Naive thymus-derived CD8-positive, alpha-beta T cell (primary cell): Measurements from ENCODE around the gene MRNIP. TPM values are rescaled to one million over a fixed set of nuclear protein-coding genes. Genes with fewer than 3 reads are reported as not detected.

Experiments used
- ATAC-seq, 2 donors: fragments of 150-1000 bp; cut with Tn5 transposase in 1 of 2; sonication (Bioruptor Pico), chemical (Tn5 transposase) in 1 of 2; 1 replicate in 1 of 2; 2 replicates in 1 of 2; pipeline ENCODE4 v1.10.0; 2021; ENCODE audit warnings: mild to moderate bottlenecking in 2 of 2, moderate library complexity in 2 of 2
- POLR2A ChIA-PET: fragments of 350-600 bp; sonication (Branson Sonifier 250); formaldehyde crosslinking; loops from one replicate; lab custom pipeline; 2021; ENCODE audit warnings: antibody characterized with exemption; lab: Charles Lee
- DNase-seq, 10 donors: peaks; one replicate each; pipeline versions ENCODE4 v3.0.0 to v3.0.0-alpha.2; 2020 to 2022
- H3K27ac Mint-ChIP-seq, 10 donors: one replicate each; pipeline ENCODE4 v1.8.0; 2020 to 2022; ENCODE audit warnings: mild to moderate bottlenecking in 10 of 10, mixed read lengths in 10 of 10, moderate library complexity in 4 of 10, inconsistent platforms in 1 of 10
- H3K27me3 Mint-ChIP-seq, 5 donors: one replicate each; pipeline ENCODE4 v1.8.0; 2021 to 2022; ENCODE audit warnings: mixed read lengths in 5 of 5
- H3K36me3 Mint-ChIP-seq, 3 donors: one replicate each; pipeline ENCODE4 v1.8.0; 2020 to 2022; ENCODE audit warnings: mixed read lengths in 3 of 3, mild to moderate bottlenecking in 2 of 3, inconsistent platforms in 1 of 3
- H3K4me1 Mint-ChIP-seq, 4 donors: one replicate each; pipeline ENCODE4 v1.8.0; 2021 to 2022; ENCODE audit warnings: mixed read lengths in 4 of 4
- H3K4me3 Mint-ChIP-seq, 10 donors: one replicate each; pipeline ENCODE4 v1.8.0; 2020 to 2022; ENCODE audit warnings: mild to moderate bottlenecking in 10 of 10, mixed read lengths in 10 of 10, moderate library complexity in 6 of 10, inconsistent platforms in 1 of 10
- H3K9me3 Mint-ChIP-seq, 9 donors: one replicate each; pipeline ENCODE4 v1.8.0; 2020 to 2022; ENCODE audit warnings: mixed read lengths in 9 of 9, mild to moderate bottlenecking in 3 of 9, inconsistent platforms in 1 of 9, moderate library complexity in 1 of 9
- polyA plus RNA-seq, 3 donors: library from polyadenylated mRNA; unstranded; fragments of 300-500 nt; fragmentation: Illumina TruSeq; gene quantifications; one replicate each; pipeline ENCODE4 v1.2.3, GENCODE V29; 2021
- total RNA-seq, 8 experiments: library from RNA in 2 of 8; stranded (reverse) in 2 of 8; gene quantifications; one replicate each; pipeline ENCODE4 v1.2.3 and lab custom pipeline; 2021 to 2026

MRNIP gene
- total and polyA plus RNA-seq, 5 experiments from 2014 or later: 13.6 to 122 (median 18.5) TPM

- Mint-ChIP-seq H3K9me3 (no peaks in the 10 kb centered on the region), H3K27ac (peak overlapping the region in 3 of 10 donors; percentile 70 to 82 (median 82)), H3K27me3 (peaks cover 0 to 3% (median 0%) of the 10 kb centered on the region in 5 donors), H3K36me3 (peaks cover 0 to 13% (median 2%) of the 10 kb centered on the region in 3 donors), H3K4me1 (peaks cover 22 to 42% (median 35%) of the 10 kb centered on the region in 4 donors), H3K4me3 (peak overlapping the region in 4 of 10 donors; percentile 36 to 53 (median 46))
- DNase-seq (no peak), ATAC-seq (no peak)
- POLR2A ChIA-PET: interaction anchor here (0.5 to 7.8 kb wide), 12 partner anchors 9 to 251 kb away, joined by 3 to 154 read pairs (median 4); partner anchors contain the start of genes HNRNPH1, LTC4S, MRNIP and SQSTM1
Measured at GRCh38 chr5:179802207-179802883, 56.3 kb downstream of the MRNIP start.

- Mint-ChIP-seq H3K4me1 (peaks cover 27 to 48% (median 40%) of the 10 kb centered on the region in 4 donors), H3K36me3 (peaks cover 0 to 16% (median 2%) of the 10 kb centered on the region in 3 donors), H3K27me3 (peaks cover 0 to 3% (median 0%) of the 10 kb centered on the region in 5 donors), H3K4me3 (peak overlapping the region in 9 of 10 donors; percentile 36 to 68 (median 52)), H3K9me3 (no peaks in the 10 kb centered on the region), H3K27ac (peak overlapping the region in 6 of 10 donors; percentile 23 to 90 (median 74))
- ATAC-seq: peak; percentile 51 to 66
- peak; percentile 67 to 88 (median 80) for DNase-seq
- POLR2A ChIA-PET: interaction anchor here (0.5 to 7.8 kb wide), 11 partner anchors 19 to 284 kb away, joined by 3 to 154 read pairs (median 5); partner anchors contain the start of genes MRNIP and SQSTM1
Measured at GRCh38 chr5:179801304-179802206, 57.1 kb downstream of the MRNIP start.

GRCh38 chr5:179800696-179801201 is 57.9 kb downstream of the MRNIP start:
- Mint-ChIP-seq H3K4me1 (peaks cover 28 to 50% (median 40%) of the 10 kb centered on the region in 4 donors), H3K27me3 (peaks cover 0 to 3% (median 0%) of the 10 kb centered on the region in 5 donors), H3K36me3 (peaks cover 0 to 16% (median 2%) of the 10 kb centered on the region in 3 donors), H3K9me3 (no peaks in the 10 kb centered on the region), H3K4me3 (no peak overlapping the region), H3K27ac (no peak overlapping the region)
- ATAC-seq (no peak), DNase-seq (no peak)
- POLR2A ChIA-PET: interaction anchor here (0.5 to 7.8 kb wide), 3 partner anchors 20 to 285 kb away, joined by 3 to 154 read pairs (median 6); partner anchors contain the start of gene SQSTM1

GRCh38 chr5:179800071-179800695 is 58.4 kb downstream of the MRNIP start:
- no peak overlapping the region for H3K27ac Mint-ChIP-seq
- H3K27me3 Mint-ChIP-seq: peaks cover 0 to 3% (median 0%) of the 10 kb centered on the region in 5 donors
- POLR2A ChIA-PET: interaction anchor here (0.9 to 7.8 kb wide), 2 partner anchors 20 to 106 kb away, joined by 3 to 154 read pairs; partner anchors contain the start of gene SQSTM1
- H3K9me3 Mint-ChIP-seq: no peaks in the 10 kb centered on the region
- peaks cover 0 to 16% (median 2%) of the 10 kb centered on the region in 3 donors for H3K36me3 Mint-ChIP-seq
- DNase-seq: no peak
- no peak overlapping the region for H3K4me3 Mint-ChIP-seq
- peaks cover 25 to 46% (median 37%) of the 10 kb centered on the region in 4 donors for H3K4me1 Mint-ChIP-seq
- ATAC-seq: no peak

- Mint-ChIP-seq H3K36me3 (peaks cover 0 to 16% (median 2%) of the 10 kb centered on the region in 3 donors), H3K27me3 (peaks cover 0 to 2% (median 0%) of the 10 kb centered on the region in 5 donors), H3K9me3 (no peaks in the 10 kb centered on the region), H3K27ac (peak overlapping the region in 2 of 10 donors; percentile 25 to 34), H3K4me1 (peaks cover 20 to 43% (median 37%) of the 10 kb centered on the region in 4 donors), H3K4me3 (no peak overlapping the region)
- POLR2A ChIA-PET: no interaction called here
- DNase-seq (no peak), ATAC-seq (no peak)
Measured at GRCh38 chr5:179799644-179799973, 59.0 kb downstream of the MRNIP start.

- peaks cover 0 to 16% (median 2%) of the 10 kb centered on the region in 3 donors for H3K36me3 Mint-ChIP-seq
- peaks cover 0 to 2% (median 0%) of the 10 kb centered on the region in 5 donors for H3K27me3 Mint-ChIP-seq
- peaks cover 18 to 43% (median 37%) of the 10 kb centered on the region in 4 donors for H3K4me1 Mint-ChIP-seq
- no peaks in the 10 kb centered on the region for H3K9me3 Mint-ChIP-seq
- ATAC-seq: no peak
- POLR2A ChIA-PET: no interaction called here
- DNase-seq: no peak
- peak overlapping the region in 3 of 10 donors; percentile 25 to 51 (median 27) for H3K27ac Mint-ChIP-seq
- peak overlapping the region in 2 of 10 donors; percentile 2 to 58 for H3K4me3 Mint-ChIP-seq
Measured at GRCh38 chr5:179798771-179799643, 59.6 kb downstream of the MRNIP start.

GRCh38 chr5:179798144-179798770 is 60.4 kb downstream of the MRNIP start:
- no peak overlapping the region for H3K27ac Mint-ChIP-seq

GRCh38 chr5:179797741-179798140 is 60.9 kb downstream of the MRNIP start:
- POLR2A ChIA-PET: interaction anchor here (0.6 to 5.3 kb wide), 5 partner anchors 23 to 274 kb away, joined by 3 to 41 read pairs (median 7); partner anchors contain the start of genes HNRNPH1, RNF130 and SQSTM1
- Mint-ChIP-seq H3K9me3 (no peaks in the 10 kb centered on the region), H3K27ac (no peak overlapping the region), H3K27me3 (peaks cover 0 to 2% (median 0%) of the 10 kb centered on the region in 5 donors), H3K36me3 (peaks cover 0 to 16% (median 2%) of the 10 kb centered on the region in 3 donors), H3K4me3 (peak overlapping the region in 2 of 10 donors; percentile 1 to 65), H3K4me1 (peaks cover 21 to 43% (median 38%) of the 10 kb centered on the region in 4 donors)
- ATAC-seq (no peak), DNase-seq (no peak)

More at GRCh38 chr5:179798144-179798770, 60.4 kb downstream of the MRNIP start:
- peaks cover 0 to 2% (median 0%) of the 10 kb centered on the region in 5 donors for H3K27me3 Mint-ChIP-seq
- ATAC-seq (no peak), DNase-seq (no peak)
- H3K4me3 Mint-ChIP-seq: no peak overlapping the region
- H3K4me1 Mint-ChIP-seq: peaks cover 20 to 43% (median 38%) of the 10 kb centered on the region in 4 donors
- H3K36me3 Mint-ChIP-seq: peaks cover 0 to 16% (median 2%) of the 10 kb centered on the region in 3 donors
- no peaks in the 10 kb centered on the region for H3K9me3 Mint-ChIP-seq
- POLR2A ChIA-PET: interaction anchor here (5.3 kb wide), 1 partner anchor 22 kb away, joined by 41 read pairs; the partner anchor contains the start of gene SQSTM1

GRCh38 chr5:179796877-179797608 is 61.6 kb downstream of the MRNIP start:
- H3K27me3 Mint-ChIP-seq: peaks cover 0 to 2% (median 0%) of the 10 kb centered on the region in 5 donors
- POLR2A ChIA-PET: interaction anchor here (0.5 to 5.3 kb wide), 11 partner anchors 9 to 457 kb away, joined by 3 to 41 read pairs (median 4); partner anchors contain the start of genes HNRNPH1, RNF130 and SQSTM1

More at GRCh38 chr5:179796877-179797608, 61.6 kb downstream of the MRNIP start:
- Mint-ChIP-seq H3K9me3 (no peaks in the 10 kb centered on the region), H3K4me3 (peak overlapping the region; percentile 62 to 82 (median 67)), H3K4me1 (peaks cover 22 to 42% (median 37%) of the 10 kb centered on the region in 4 donors), H3K36me3 (peaks cover 0 to 16% (median 2%) of the 10 kb centered on the region in 3 donors), H3K27ac (peak overlapping the region in 5 of 10 donors; percentile 43 to 68 (median 48))
- DNase-seq (no peak), ATAC-seq (no peak)
